Suppressor macrophage treated with lipopolysaccharide for 1 hour (primary cell): ENCODE data around the gene IMPDH2.

Experiments
- DNase-seq, 3 donors: peaks; one replicate each; pipeline ENCODE4 v3.0.0-alpha.2; 2020 to 2022

The IMPDH2 gene

DNA sequence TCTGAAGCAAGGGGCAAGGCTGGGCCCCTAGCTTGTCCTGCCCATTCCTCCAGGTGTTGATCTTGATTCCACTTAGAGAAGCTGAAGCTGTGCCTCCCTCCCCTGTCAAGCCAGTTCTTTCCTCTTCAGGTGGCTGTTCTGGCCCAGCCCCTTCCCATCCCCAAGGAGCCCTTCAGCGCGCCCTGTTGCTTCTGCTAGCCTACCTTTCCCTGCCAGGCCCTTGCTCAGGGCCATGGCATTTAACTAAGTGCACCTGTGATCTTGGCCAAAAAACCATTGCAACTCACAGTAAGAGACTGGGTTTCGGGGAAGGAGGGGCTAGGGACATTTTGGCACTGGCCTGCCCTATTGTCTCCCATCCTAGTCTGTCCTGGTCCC, 23.9 kb downstream of the IMPDH2 start:
- no peak for DNase-seq

DNA sequence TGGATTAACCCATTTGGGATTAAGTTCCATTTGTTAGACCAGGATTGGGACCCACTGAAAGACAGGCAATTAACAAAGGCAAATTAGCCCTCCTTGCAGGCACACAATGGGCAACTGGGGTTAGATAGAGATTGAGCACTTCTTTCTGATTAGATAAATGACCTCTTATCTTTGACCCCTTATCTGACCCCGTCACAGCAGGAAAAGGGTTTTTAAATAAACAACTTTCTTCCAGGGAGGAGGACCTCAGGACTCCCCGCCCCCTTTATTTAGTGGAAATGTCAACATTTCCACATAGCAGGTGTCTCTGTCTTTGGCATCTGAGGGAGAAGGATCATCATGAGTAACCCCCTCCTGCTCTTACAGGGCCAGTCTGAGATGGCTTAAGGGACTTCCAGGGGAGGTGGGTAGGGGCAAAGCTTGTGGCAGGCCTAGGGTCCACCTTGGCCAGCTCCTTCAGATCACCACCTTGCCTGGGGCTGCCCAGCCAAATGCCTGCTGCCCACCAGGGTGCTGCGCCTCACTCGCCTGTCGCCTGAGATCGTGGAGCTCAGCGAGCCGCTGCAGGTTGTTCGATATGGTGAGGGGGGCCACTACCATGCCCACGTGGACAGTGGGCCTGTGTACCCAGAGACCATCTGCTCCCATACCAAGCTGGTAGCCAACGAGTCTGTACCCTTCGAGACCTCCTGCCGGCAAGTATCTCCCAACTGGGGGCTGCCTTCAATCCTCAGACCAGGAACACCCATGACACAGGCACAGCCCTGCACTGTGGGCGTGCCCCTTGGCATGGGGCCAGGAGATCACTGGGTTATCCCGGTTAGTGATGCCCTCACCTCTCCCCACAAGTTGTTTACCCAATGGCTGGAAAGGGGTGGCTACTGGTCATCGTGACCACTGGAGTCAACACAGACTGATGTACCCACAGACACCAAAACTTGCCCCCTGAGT, 24.6 kb downstream of the IMPDH2 start:
- peak in 1 of 3 donors; percentile 30 for DNase-seq

DNA sequence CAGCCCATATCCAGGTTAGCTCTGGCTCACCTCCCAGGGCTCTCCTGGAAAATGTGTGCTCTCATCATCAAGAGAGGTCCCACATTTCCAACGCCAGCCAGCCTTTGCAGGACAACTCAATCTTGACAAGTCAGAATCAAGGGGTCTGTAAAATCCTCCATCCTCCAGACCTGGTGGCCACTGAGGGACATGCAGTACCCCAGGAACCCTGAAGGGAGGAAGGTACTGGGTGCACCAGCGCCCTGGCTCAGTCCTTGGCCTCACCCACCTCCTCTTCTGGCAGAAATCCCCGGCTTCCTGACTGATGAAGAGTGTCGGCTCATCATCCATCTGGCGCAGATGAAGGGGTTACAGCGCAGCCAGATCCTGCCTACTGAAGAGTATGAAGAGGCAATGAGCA, 28.0 kb downstream of the IMPDH2 start:
- no peak for DNase-seq

DNA sequence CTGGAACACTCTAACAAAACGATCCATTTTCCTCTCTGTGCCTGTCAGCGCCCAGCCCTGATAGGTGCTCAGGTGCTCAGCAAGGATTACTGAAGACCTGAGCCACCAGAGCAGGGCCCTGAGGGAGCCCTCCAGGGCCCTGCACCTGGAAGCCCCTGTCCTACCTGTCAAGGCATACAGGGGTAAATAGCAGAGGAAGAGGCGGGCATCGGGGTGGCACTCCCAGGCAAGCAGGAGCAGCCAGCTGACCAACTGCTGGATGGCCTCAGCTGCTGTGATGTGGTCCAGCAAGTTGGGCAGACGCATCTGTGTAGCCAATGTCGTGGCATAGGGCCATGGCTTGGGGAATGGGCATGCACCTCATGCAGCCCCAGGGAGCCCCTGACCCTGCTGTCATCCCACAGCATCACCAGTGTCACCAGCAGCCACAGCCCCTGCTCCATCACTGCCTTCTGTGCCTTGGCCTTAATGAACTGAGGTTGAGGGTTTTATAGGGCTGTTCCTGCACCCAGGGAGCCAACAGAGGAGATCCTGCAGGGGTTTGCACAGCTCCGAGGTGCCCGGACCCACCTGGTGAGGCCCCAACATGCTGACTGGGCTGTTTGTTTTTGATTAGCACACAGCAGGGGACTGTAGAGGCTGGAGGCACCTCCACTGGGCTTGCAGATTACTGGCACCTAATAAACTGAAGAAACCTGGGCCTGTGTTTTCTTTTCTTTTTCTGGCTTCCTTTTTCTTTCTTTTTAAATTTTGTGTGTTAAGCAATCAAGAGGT, 29.9 kb downstream of the IMPDH2 start:
- no peak for DNase-seq

DNA sequence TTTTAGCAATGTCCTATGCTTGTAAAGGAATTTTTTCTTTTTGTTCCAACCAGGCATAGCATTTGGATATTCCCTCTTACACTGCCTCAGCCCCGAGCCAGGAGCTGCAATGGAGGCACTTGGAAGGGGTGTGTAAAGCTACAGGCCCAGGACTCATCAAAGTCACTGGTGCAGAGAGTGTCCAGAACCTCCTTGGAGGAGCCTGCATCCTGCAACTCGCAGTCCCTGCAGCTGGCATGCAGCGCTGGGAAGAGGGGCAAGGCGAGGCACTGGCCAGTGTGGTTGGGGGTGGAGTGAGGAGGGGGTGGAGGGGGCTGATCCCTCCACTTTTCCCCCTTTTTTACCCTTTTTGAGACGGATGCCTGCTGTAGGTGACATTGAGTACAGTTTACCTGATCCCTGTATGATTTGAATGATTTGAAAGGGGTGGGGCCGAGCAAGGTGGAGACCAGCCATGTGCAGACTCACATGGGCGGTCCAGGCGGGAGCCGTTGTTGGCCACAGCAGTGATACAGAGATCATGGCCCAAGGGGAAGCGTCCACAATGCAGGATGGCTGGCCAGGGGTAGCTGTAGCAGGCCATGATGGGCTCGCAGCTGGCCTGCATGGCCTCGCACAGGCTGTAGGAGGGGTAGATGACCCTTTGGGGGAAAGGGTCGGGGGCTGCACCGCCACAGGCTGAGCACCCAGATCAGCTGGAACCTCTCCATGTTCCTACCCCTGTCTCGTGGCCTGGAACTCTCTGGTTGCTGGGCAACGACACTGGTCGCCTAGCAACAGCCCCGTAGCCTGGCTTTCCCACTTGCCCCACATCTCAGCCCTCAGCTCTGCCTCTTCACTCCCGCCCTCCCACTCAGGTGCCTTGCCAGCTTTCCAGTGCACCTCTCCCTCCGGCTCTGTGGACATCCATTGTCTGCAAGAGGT, 31.2 kb downstream of the IMPDH2 start:
- DNase-seq = no peak

DNA sequence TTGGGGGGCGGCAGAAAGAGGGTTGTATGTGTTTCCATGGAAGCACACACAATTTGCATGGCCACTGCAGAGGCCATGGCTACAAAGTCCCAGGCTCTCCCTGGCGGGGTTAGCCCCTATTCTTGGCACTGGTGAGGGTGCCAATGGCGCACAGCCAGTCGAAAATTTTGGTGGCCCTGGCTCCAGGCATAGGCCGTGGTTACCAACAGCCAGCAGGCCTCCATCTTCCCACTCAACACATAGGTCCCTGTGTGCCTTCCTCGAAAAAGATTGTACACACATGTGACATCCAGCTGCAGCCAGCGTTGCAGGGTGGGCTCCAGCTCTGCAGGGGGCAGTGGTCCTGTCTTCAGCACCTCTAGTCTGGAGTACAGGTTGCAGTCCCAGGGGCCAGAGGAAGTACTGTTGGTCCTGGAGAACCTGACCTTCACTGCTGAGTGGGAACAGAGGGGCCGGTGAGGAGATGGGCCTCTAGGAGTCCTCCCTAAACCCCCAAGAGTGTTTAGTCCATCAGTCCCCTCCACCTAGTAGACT, 32.0 kb downstream of the IMPDH2 start:
- no peak for DNase-seq

DNA sequence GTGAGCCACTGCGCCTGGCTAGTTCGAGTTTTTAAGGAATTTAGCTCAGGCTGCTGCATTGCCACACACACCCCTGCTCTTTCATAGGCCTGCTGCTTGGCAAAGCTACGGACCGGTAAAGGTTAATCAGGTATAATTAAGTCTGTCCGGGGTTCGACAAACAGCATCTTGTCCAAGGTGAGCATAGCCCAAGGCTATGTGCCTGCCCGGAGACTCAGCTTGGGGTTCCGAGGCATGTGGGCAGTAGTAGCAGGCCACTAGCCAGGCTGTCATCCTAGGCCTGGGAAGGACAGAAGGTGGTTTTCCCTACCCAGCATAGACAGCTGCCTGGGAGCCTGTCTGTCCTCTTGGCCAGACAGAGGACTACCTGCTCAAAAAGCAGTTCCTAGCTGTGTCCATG, 32.6 kb downstream of the IMPDH2 start:
- DNase-seq = no peak

DNA sequence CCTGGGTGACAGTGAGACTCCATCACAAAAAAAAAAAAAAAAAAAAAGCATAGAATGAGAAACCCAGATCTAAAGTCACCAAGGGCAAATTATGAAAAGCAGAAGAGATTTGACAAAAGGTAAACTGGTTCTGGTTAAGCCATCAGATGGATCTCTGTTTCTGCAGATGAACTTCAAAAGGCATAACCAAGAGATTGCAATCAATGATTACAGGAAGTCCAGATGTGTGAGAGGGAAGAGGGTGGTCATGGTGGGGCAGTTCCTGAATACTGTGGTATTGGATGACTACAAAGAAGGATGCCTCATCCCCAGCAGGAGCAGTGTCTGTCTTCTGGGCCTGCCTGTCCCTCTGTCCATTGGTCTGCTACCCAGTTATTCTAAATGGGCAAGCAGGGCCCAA, 35.4 kb downstream of the IMPDH2 start:
- peak in 2 of 3 donors; percentile 22 to 40 for DNase-seq

DNA sequence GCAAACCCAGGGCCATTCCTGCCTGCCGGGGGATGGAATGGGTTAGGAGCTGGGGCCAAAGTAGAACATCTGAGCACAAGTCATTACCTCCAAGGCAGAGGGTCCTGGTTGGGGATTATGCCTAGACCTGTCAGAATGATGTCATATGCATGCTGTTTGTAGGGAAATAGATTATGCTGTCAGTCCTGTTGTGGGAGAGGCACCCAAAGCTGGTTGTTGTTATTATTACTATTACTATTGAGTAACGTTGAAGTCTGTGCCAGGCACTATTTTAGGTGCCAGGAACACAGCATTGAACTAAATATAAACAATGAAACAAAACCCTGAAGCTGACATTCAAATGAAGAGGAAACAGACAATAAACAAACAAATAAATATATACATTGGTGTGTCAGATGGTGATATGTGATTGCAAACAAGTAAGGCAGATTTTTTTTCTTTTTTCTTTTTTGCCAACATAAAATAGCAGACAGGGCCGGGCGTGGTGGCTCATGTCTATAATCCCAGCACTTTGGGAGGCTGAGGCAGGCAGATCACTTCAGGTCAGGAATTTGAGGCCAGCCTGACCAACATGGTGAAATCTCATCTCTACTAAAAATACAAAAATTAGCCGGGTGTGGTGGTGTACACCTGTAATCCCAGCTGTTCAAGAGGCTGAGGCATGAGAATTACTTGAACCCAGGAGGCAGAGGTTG, 37.2 kb downstream of the IMPDH2 start:
- DNase-seq = no peak

DNA sequence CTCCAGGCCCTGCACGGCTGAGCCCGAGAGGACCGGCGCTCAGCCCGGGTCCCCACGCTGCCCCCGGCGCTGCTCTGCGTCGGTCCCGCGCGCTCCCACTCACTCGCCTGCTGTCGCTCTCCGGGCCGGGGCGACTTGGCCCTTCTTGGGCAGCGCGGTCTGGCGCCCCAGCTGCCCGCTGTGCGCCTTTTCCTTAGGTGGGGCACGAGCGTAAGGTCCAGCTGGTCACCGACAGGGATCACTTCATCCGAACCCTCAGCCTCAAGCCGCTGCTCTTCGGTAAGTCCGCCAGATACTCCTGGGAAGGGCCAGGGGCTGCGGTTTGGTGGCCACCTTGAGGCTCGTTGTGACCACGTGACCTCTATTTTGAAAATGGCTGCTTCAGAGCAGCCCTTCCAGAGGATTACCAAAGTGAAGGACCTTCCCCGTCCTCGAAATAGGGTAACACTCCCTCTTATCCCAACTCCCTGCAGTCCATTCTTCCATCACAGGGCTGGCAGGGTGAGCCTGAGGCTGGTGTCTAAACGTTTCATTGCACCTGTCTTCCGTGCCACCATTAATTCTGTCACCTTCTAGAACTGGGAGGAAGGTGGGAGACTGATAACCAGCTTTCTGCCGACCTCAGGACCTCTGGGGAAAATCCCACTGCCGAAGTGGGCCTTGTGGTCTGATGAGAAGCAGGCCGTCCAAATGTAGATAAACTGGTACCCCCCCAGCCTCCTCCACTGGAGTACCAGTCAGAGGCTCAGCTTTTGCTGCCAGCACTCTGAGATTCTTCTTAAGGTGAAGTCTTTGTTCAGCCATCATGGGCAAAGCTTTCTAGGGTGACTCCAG, 38.3 kb downstream of the IMPDH2 start:
- peak in 2 of 3 donors; percentile 35 to 45 for DNase-seq

DNA sequence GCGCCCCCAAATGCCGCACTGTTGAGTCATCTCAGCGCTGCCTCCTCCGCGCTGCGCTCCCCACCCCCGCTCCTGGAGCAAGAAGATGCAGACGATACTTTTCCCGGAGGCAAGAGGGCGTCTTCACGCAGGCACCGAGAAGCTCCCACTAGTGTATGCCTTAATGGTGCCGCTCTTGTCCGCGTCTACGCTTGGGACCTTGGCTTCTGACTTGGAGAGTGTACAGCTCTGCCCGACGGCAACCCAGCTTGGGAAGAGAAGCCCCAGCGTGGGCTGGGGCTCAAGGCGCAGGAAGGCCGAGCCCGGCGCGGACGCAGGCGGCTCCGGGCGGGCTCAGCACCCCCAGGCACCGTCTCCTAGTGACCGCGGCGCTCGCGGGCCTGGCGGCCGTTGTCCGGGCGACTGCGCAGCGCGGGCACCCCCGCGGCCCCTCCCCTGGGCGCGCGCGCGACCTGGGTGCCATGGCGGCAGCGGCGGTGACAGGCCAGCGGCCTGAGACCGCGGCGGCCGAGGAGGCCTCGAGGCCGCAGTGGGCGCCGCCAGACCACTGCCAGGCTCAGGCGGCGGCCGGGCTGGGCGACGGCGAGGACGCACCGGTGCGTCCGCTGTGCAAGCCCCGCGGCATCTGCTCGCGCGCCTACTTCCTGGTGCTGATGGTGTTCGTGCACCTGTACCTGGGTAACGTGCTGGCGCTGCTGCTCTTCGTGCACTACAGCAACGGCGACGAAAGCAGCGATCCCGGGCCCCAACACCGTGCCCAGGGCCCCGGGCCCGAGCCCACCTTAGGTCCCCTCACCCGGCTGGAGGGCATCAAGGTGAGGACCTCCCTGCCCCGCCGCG, 39.2 kb downstream of the IMPDH2 start, which contains the start of gene P4HTM:
TSS of gene P4HTM (plus strand) at position 446 of the 840 bp plus-strand sequence. CDS start at position 462, 16 bp downstream.
- DNase-seq = peak; percentile 87 to 91 (median 90)

DNA sequence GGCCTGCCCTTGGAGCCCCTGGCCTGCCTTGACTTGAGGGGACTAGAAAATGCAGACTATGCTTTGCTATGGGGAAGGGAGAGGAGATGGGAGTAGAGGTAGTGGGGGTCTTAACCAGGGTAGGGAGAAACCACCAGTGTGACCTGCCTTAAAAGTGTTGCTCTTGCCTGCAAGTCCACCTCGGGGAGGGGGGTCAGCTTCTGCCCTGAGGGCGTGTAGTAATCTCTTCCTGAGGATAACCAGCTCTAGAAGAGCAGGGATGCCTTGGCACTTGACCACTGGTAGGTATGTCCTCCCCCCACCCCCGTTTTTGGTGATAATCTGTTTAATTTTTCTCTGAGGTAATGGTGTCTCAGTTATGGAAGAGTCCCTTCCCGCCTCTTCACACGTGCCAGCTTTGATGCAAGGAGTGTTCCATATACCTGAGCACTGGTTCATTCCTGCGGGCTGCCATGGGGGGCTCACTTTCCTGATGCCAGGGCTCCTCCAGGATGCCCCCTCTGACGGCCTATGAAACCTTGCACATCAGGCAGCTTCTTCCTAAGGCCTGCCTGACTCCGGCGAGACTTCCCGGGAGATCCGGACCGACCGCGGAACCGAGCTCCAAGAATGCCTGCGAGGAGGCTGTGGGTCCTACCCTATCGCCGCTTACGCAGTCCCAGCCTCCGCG, 39.9 kb downstream of the IMPDH2 start:
- no peak for DNase-seq

DNA sequence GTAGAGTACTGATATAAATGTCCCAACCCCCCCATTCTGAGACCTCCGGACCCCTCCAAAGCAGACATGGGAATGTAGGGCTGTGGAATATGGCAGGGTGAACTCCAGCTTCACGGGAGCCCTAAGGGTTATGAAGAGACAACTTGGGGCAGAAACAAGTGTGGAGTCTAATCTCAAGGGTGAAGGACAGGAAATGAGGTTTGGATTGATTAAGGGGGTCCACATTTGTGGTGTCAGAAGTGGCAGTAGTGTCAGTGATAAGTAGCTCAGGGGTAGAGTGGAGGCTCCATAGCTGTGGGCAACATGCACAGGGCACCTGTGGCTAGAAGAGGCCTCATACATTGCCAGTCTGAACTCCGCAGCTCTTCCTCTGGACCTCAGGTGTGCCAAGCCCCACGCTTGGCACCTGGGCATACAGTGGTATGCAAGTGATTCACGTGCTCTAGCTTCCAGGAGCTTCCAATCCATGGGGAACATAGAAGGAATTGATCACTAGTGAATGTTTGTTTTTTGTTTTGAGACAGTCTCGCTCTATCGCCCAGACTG, 43.3 kb downstream of the IMPDH2 start:
- no peak for DNase-seq

DNA sequence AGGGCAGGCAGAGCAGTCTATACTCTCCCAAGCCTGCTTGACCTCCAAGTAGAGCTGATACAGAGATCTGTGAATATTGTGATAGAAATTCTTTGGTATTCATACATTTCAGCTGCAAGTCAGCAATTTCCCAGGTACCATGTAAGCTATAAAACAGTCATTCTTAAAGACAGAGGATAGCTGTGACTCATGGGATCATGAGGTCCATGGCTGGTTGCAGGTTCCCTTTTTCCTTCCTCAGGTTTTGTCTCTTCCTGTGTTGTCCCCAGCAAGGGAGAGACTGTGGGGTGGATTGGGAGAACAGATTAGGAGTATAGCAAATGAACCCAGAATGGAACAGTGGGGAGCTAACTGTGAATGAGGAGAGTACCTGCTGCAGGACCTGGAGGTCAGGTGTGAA, 44.5 kb downstream of the IMPDH2 start:
- DNase-seq = peak; percentile 68 to 78 (median 76)

DNA sequence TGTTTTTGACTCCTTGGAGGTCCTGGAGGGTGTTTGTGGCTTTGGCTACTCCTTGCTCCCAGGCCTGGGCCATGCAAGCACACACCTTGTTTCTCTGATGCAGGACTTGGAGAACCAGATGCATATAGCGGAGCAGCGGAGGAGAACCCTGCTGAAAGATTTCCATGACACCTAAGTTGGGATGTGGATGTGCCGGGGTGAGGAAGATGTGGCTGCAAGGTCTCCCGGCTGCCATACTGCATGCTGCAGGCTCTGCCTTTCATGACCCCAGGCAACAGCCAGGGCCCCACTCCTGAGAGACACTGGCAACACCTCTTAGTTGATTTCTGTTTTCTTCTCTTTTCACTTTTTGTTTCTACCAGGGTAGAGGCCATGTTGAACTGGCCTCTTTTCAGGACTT, 46.1 kb downstream of the IMPDH2 start:
- DNase-seq = no peak

DNA sequence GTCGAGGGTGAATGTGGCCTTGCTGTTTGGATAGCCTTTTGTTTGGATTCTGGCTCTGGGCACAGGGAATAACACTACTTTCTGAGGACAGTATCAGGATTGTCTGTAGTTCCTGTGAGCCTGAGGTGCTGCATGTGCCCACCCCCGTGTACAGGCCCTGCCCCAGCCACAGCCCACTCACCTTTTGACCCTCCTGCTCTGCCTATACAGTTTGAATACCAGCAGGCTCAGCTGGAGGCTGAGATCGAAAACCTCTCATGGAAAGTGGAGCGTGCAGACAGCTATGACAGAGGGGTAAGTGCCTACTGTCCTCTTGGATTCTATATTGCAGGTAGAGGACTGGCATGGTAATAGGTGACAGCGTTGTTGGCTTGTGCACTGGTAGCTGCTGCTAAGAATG, 46.5 kb downstream of the IMPDH2 start:
- no peak for DNase-seq

DNA sequence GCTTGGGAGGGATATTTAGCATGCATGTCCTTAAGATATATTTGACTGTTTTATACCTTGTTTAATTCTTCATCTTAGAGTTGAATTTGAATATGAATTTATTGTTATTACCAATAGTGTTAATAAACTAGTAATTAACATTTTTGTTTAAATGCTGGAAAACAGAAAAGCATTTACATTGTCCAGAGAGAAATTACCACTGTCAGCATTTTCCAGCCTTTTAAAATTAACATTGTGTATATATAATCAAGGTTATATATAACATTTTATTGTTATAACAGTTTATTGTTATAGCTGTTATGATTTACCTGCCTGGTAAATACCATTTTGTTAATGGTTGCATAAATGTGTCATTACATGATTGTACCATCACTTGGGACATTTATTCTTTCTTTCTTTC, 47.2 kb downstream of the IMPDH2 start:
- no peak for DNase-seq

DNA sequence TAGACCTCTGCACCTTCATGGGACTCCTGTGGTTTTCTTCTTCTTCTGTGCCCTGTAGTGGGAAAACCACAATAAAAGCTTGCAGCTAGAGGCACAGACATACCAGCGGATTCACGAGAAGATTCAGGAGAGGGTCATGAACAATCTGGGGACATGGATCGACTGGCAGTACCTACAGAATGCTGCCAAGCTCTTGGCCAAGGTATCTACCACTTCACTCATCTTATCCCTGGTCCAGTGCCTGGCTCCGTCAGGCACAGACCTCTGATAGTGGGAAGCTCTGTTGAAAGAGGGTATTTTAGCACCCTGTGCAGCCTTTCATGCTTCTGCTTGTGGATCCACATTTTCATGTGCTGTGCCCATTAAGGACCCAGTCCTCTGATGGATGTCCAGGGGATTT, 48.9 kb downstream of the IMPDH2 start:
- no peak for DNase-seq

DNA sequence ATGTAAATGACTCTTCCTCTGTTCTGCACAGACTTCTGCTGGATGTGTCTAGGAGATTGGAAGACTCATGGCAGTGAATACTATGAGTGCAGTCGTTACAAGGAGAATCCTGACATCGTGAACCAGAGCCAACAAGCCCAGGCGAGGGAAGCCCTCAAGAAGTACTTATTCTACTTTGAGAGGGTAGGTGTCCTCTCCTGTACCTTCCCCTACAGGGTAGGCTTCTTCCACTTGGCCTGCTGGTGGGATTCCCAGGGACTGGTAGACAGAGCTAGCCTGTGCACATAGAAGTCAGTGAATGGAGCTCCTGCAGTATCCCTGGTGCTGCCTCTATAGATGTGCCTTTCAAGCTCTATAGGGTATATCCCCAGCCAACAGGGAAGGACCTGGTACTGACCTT, 49.7 kb downstream of the IMPDH2 start:
- no peak for DNase-seq
